ENCODE data around the gene AARSD1.
"Not testable (repeated sequence)": the region's sequence is repeated elsewhere in the genome, so short reads cannot be mapped to it uniquely, and the experiment has no call there.

AARSD1 gene

GRCh38 chr17:42964161-42964932, at the start of gene AARSD1:
Gene AARSD1, minus strand, starts transcription at chr17:42964454. Its CDS starts 14 bp downstream, at chr17:42964440.
- DNase-seq (ENCODE audit: low read depth in 2 of 2), result peak; percentile 79 to 81

GRCh38 chr17:43013296-43013695, 49.0 kb upstream of the AARSD1 start:
- no peak for DNase-seq (ENCODE audit: low read depth in 2 of 2)

- DNase-seq (ENCODE audit: low read depth in 2 of 2), result no peak
Observed at GRCh38 chr17:43011728-43012472, 47.6 kb upstream of the AARSD1 start.

- no peak for DNase-seq (ENCODE audit: low read depth in 2 of 2)
Observed at GRCh38 chr17:43010667-43011308, 46.5 kb upstream of the AARSD1 start.

- peak; percentile 53 to 54 for DNase-seq (ENCODE audit: low read depth in 2 of 2)
Observed at GRCh38 chr17:43006639-43007551, 42.6 kb upstream of the AARSD1 start, which contains the start of gene IFI35. Gene IFI35, plus strand, starts transcription at chr17:43006784. Its CDS starts 164 bp downstream, at chr17:43006948.

GRCh38 chr17:43003542-43004172, 39.4 kb upstream of the AARSD1 start:
- no peak for DNase-seq (ENCODE audit: low read depth in 2 of 2)

GRCh38 chr17:43000894-43001293, 36.6 kb upstream of the AARSD1 start:
- DNase-seq (ENCODE audit: low read depth in 2 of 2), result not testable (repeated sequence)

- no peak for DNase-seq (ENCODE audit: low read depth in 2 of 2)
Observed at GRCh38 chr17:42999003-42999525, 34.8 kb upstream of the AARSD1 start.

GRCh38 chr17:42997984-42998938, 34.0 kb upstream of the AARSD1 start, which contains the start of gene RPL27:
Gene RPL27, plus strand, starts transcription at chr17:42998419. Its CDS starts 332 bp downstream, at chr17:42998751.
- peak; percentile 100 for DNase-seq (ENCODE audit: low read depth in 2 of 2)

- no peak for DNase-seq (ENCODE audit: low read depth in 2 of 2)
Observed at GRCh38 chr17:42997390-42997983, 33.2 kb upstream of the AARSD1 start.

- DNase-seq (ENCODE audit: low read depth in 2 of 2), result not testable (repeated sequence)
Observed at GRCh38 chr17:42993913-42994312, 29.7 kb upstream of the AARSD1 start.

- DNase-seq (ENCODE audit: low read depth in 2 of 2), result no peak
Observed at GRCh38 chr17:42992872-42993271, 28.6 kb upstream of the AARSD1 start.

GRCh38 chr17:42991471-42991870, 27.2 kb upstream of the AARSD1 start:
- DNase-seq (ENCODE audit: low read depth in 2 of 2), result no peak

GRCh38 chr17:42989726-42990652, 25.7 kb upstream of the AARSD1 start:
- DNase-seq (ENCODE audit: low read depth in 2 of 2), result no peak

- no peak for DNase-seq (ENCODE audit: low read depth in 2 of 2)
Observed at GRCh38 chr17:42989141-42989540, 24.9 kb upstream of the AARSD1 start.

- DNase-seq (ENCODE audit: low read depth in 2 of 2), result no peak
Observed at GRCh38 chr17:42985225-42985624, 21.0 kb upstream of the AARSD1 start.

GRCh38 chr17:42982266-42982665, 18.0 kb upstream of the AARSD1 start:
- no peak for DNase-seq (ENCODE audit: low read depth in 2 of 2)

Measured in fibroblast of skin of left quadriceps (primary cell).